ENCODE measurements around the gene IDH3G. TPM values are rescaled to one million over a fixed set of nuclear protein-coding genes. Genes with fewer than 3 reads are reported as not detected.

IDH3G gene
- total RNA-seq, 1 experiment from 2014 or later: 43.2 TPM

DNA sequence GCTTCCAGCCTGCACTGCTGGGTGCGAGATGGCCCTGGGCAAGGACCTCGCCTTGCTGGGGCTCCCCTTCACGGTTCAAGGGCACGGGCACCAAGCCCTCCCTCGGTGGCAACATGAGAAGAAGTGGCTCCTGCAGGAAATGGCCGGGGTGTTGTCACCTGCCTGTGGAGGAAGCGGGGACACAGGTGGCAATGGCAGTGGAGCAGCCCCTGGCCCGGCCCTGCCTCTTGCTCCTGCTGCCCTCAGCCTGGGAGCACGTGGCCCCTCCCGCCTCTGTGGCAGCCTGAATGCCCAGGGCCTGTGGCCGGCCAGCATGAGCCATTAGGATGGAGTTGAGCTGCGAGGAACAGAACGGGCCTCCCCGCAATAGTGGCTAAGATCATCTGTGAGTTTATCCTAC lies 52.7 kb downstream of the IDH3G start:
- Histone ChIP-seq H2BK15ac (ENCODE audit: low read depth, low read length) (no peak overlapping the region), H3K27ac (ENCODE audit: insufficient read length, low read depth, low read length) (no peak overlapping the region), H3K9ac (ENCODE audit: extremely low read depth, insufficient read length, low read length) (no peak overlapping the region), H4K5ac (ENCODE audit: insufficient read length, low read depth, low read length) (no peak overlapping the region), H3K18ac (ENCODE audit: insufficient read length, low read depth, low read length) (no peak overlapping the region), H3K56ac (ENCODE audit: insufficient read length, low read depth, low read length) (no peak overlapping the region), H3K23me2 (ENCODE audit: insufficient read length, low read depth, low read length, poor library complexity, severe bottlenecking) (peaks cover 7% of the 10 kb centered on the region), H2BK12ac (ENCODE audit: insufficient read length, low read depth, low read length) (no peak overlapping the region), H4K8ac (replicated peaks; ENCODE audit: insufficient read length, low read depth, low read length) (no peak overlapping the region), H3K14ac (ENCODE audit: insufficient read depth, low read length) (no peak overlapping the region), H3K4me2 (ENCODE audit: insufficient read depth, insufficient read length, low read length) (no peak overlapping the region), H4K91ac (ENCODE audit: insufficient read length, low read depth, low read length) (no peak overlapping the region), H3K23ac (ENCODE audit: insufficient read length, low read depth, low read length) (no peak overlapping the region), H4K20me1 (ENCODE audit: control insufficient read depth, insufficient read depth, insufficient read length) (no peaks in the 10 kb centered on the region), H2AK5ac (ENCODE audit: insufficient read length, low read length) (no peak overlapping the region), H3K79me1 (ENCODE audit: insufficient read depth, low read depth, low read length, poor library complexity, severe bottlenecking) (no peaks in the 10 kb centered on the region), H3K9me3 (ENCODE audit: control insufficient read depth, low read depth, low read length) (peaks cover 5% of the 10 kb centered on the region), H2BK5ac (ENCODE audit: insufficient read length, low read length) (no peak overlapping the region), H3K4me1 (ENCODE audit: insufficient read depth, low read length) (no peaks in the 10 kb centered on the region), H3K79me2 (ENCODE audit: insufficient read depth, low read length) (no peaks in the 10 kb centered on the region), H2AFZ (ENCODE audit: low read length) (no peak overlapping the region), H3T11ph (ENCODE audit: low read length) (no peak overlapping the region), H2BK20ac (ENCODE audit: low read depth, low read length, poor library complexity, severe bottlenecking) (no peak overlapping the region), H3K4ac (ENCODE audit: low read depth, low read length) (no peak overlapping the region), H2BK120ac (ENCODE audit: low read depth, low read length, poor library complexity, severe bottlenecking) (no peak overlapping the region), H3K27me3 (ENCODE audit: insufficient read depth, low read length) (no peaks in the 10 kb centered on the region)
- DNase-seq: no peak
- Mint-ChIP-seq H3K4me1 (peaks cover 0 to 4% of the 10 kb centered on the region in 2 experiments; a peak in 2 of 4 replicates), H3K36me3 (ENCODE audit: insufficient read depth in 1 of 3, low read depth in 3 of 3) (peaks cover 4 to 16% (median 7%) of the 10 kb centered on the region in 3 experiments; a peak in 6 of 7 replicates), H3K4me3 (no peak overlapping the region), H3K27me3 (ENCODE audit: low read depth) (peaks cover 3% of the 10 kb centered on the region; the same call in 1 of the 2 replicates), H3K27ac (no peak overlapping the region), H3K9me3 (peaks cover 59 to 76% of the 10 kb centered on the region in 2 experiments)
- TF ChIP-seq CTCF (conservative IDR thresholded peaks at IDR 0.05): no peak
- no CpG with 5 or more reads among the region's 14 CpGs for WGBS (ENCODE audit: extremely low coverage, insufficient read length, low lambda C conversion rate)

All from H9 (cell line).